ENCODE data around the gene RSL1D1. TPM values are rescaled to one million over a fixed set of nuclear protein-coding genes. Genes with fewer than 3 reads are reported as not detected.

The RSL1D1 gene
- 63.5 TPM for total RNA-seq

DNA sequence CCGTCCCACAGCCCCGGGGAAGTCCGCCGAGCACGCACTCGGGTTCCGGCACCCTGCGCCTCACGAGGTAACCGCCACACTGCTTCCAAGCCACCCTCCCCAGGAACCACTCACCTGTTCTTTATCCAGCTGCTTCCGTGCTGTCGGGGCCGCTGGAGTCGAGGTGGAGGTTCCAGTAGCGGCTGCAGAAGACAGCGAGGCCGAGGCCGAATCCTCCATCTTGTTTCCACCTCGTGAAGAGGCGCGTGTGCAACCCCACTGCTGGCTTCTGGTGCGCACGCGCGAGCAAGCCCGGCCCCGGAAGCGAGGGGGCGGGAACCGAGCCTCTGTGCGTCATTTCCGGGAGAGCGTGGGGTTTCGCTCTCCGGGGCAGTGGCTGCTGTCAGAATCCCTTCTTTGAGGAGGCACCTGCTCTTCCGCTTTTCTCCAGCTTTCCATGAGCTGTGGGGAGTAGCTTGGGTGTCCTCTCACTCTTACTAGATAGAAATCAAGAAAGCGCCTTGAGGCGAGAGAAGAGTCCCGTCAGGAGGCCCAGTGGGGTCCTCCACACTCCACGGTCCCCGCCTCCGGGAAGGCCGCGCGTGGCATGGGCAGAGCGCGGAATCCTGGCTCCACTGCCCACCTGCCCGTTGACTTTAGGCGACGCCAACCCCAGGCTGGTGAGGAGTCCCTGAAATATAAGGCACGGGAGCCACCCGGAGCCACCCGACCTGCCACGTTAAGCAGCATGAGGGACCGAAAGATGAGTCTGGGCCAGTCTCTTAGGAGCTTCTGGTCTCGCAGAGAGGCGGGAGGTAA lies at the start of gene RSL1D1:
Gene RSL1D1 (minus strand): TSS at position 249 of the 798 bp plus-strand sequence. CDS start 30 bp downstream, at position 219.

DNA sequence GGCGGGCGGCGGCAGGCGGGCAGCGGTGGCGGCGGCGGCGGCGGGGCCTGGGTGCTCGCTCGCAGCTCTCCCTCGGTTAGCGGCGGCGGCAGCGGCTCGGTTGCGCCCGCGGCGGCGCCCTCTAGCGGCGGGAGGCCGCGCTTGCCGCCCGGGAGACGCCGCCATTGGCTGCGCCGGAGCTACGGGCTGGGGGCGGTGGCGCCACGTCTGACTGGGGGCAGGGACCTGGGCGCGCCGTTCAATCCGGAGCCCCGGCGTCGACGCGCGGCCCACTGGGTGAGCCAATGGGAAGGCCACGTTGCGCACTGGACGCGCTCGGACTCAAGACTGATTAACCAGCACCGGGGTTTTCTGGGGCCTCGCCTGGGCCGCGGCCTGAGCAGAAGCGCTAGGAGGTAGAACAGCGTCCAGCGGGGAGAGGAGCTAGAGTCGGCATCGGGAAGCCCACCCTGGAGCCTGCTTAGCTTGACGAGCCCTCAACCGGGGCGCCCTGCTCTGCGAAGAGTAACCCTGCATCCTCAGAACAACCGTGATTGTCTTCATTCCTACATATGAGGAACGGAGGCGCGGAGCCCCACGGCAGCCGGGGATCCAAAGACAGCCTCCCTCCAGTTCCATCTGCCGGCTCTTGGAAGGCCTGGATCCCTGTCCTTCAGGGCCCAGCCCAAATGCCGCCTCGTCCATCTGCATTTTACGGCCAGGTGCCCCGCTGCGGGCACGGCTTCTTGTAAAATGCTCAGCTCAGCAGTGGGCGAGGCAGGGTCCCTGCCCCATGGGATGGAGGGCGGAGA lies 54.0 kb downstream of the RSL1D1 start, which contains the start of gene ZC3H7A:
Gene ZC3H7A (minus strand): TSS at position 93 of the 791 bp plus-strand sequence. CDS start 14,904 bp downstream, outside the sequence.

Other genes starting within 250 kb of the RSL1D1 start
- gene SNN, start 183.1 kb downstream of the RSL1D1 start, total RNA-seq, result 150 TPM
- gene TXNDC11, start 108.7 kb downstream of the RSL1D1 start, total RNA-seq, result 20.7 TPM
- 75.7 TPM for gene ZC3H7A, start 54.3 kb downstream of the RSL1D1 start, total RNA-seq
- 89.5 TPM for gene GSPT1, start 64.4 kb upstream of the RSL1D1 start, total RNA-seq
- 18.8 TPM for gene NPIPB2, start 90.5 kb upstream of the RSL1D1 start, total RNA-seq
- gene TNFRSF17, start 113.7 kb upstream of the RSL1D1 start, total RNA-seq, result 0.63 TPM
- gene SNX29, start 125.2 kb upstream of the RSL1D1 start, total RNA-seq, result 37.9 TPM